Activated CD4-positive, alpha-beta T cell treated with anti-CD3 and anti-CD28 coated beads for 4 hours (primary cell): ENCODE results near the gene SLC38A10.

Experiments used
- DNase-seq, 2 donors: peaks; one replicate each; pipeline ENCODE4 v3.0.0-alpha.2; 2020

Gene SLC38A10

GRCh38 chr17:81222906-81223761 is 72.0 kb downstream of the SLC38A10 start, which contains the start of gene CEP131:
TSS of gene CEP131 (minus strand) at chr17:81222965. CDS start at chr17:81220056, 2,909 bp downstream.
- DNase-seq: peak; percentile 99 to 100

DNA sequence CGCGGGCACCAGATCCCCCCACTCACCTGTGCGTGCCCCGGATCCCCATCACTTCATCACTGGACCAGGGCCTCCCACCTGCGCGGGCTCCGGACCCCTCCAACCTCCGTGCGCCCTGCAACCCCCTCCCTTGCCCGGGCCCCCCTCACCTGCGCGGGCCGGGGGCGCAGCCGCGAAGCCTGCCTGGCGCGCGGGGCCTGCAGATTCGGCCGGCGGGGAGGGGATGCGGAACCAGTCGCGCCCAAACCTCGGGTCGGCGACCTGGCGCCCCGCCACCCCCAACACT is 72.5 kb downstream of the SLC38A10 start:
- DNase-seq: no peak

DNA sequence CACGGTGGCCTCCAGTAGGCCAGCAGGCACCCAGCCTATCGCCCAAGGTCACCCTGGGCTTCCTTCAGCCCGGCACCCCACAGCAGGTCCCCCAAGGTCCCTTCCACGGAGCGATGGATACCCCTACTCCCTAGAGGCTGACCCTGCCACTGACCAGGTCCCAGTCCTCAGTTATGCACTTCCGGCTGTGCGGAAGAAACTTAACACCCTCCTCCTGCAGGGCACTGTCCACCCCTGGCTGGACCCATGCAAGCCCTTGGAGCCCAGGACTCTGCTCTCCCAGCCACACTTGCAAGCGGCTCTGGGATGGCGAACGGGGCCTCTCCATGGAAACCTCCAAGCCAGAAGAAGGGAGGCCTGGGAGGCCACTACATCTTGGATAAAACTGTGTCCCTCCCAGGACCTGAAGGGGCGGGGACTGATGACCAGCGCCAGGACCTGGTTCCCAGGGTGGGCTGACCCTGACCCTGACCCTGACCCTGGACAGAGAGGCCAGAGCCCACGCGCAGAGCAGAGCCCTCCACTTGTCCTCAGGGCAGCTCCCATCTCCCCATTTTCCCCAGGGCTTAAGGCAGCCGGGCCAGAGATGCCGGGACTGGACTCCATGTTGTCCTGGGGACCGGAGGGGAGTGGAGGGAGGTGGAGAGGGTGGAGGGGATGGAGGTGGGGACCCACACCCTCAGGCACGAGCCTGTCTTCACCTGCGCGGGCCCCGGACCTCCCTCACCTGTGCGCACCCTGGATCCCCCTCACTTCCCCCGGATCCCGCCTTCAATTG is 73.1 kb downstream of the SLC38A10 start:
- no peak for DNase-seq

GRCh38 chr17:81221371-81221841 is 73.7 kb downstream of the SLC38A10 start:
- no peak for DNase-seq

DNA sequence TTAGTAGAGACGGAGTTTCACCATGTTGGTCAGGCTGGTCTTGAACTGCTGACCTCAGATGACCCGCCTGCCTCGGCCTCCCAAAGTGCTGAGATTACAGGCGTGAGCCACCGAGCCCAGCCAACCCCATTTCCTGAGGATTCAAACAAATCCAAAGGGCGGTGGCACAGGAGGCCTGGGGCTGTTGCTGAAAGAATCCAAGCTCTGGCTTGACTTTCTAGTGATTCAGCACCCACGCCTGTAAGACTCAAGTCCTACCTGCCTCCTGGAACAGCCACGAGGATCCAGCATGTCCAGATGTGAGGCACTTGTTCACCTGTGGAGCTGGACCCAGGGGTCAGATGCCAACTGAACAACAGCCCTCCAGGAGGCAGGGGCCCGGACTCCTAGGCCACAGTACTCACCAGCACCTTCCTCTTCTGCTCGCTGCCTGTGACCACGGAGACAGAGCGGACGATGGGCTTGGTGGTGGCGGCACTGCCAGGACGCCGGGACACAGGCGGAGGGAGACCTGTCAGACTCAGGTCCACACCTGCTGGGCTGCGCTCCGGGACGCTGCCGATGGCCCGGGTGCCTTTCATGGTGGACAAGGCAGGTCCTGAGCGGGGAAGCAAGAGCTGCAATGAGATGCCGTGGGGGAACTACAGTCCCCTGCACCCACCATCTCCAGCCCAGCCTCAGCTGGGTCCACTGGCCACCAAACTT is 75.5 kb downstream of the SLC38A10 start:
- DNase-seq: no peak

- DNase-seq: no peak
Observed at GRCh38 chr17:81218991-81219390, 76.1 kb downstream of the SLC38A10 start.

DNA sequence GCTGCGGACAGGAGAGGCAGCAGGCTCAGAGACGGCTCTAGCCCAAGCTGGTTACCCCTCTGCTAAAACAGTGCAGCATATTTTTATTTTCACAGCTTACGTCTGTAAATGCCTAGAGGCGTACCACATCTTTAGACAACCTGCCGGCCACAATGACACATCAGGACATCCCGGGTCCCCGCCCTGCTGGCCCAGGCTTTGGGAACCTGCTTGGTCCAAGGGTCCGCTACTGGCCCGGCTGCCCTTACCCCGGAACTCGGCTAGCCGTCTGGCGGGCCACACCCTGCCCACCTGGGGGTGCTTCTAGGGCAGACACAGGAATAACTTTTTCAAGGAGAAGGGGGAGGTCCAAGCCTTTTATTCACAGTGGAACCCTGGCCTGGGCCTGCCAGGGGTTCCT is 76.6 kb downstream of the SLC38A10 start:
- DNase-seq: no peak

- no peak for DNase-seq
Observed at GRCh38 chr17:81217491-81217890, 77.6 kb downstream of the SLC38A10 start.

- DNase-seq: no peak
Observed at GRCh38 chr17:81213978-81214377, 81.1 kb downstream of the SLC38A10 start.

DNA sequence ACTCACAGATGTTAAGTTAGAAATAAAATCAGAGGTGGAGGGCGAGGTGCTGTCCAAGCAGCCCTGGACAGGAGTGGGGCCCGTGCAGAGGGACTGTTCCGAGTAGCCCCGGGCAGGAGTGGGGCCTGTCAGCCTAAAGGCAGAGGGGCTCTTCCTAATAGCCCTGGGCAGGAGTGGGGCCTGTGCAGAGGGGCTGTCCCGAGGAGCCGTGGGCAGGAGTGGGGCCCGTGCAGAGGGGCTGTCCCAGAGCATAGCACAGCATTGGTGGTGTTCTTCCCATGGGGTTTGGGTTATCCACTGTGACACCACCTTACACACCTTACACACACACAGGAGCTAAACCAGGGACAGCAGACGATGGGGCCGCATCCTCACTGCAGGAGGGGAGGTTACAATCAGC is 82.7 kb downstream of the SLC38A10 start:
- DNase-seq: no peak

- no peak for DNase-seq
Observed at GRCh38 chr17:81210868-81211267, 84.2 kb downstream of the SLC38A10 start.

DNA sequence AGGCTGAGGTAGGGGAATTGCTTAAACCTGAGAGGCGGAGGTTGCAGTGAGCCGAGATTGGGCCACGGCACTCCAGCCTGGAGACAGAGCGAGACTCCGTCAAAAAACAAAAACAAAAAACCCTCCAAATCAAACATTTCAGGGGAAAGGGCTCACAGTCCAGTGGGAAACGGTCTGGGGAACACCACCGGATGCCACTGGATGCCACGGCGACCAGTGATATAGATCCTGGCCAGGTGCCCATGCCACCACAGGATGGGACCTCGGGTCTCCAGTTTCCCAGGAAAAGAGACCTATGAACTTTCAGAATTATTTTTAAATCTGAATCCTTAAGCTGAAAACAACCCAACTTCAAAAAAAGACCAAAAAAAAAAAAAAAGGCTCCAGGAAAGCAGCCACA is 84.6 kb downstream of the SLC38A10 start:
- no peak for DNase-seq

DNA sequence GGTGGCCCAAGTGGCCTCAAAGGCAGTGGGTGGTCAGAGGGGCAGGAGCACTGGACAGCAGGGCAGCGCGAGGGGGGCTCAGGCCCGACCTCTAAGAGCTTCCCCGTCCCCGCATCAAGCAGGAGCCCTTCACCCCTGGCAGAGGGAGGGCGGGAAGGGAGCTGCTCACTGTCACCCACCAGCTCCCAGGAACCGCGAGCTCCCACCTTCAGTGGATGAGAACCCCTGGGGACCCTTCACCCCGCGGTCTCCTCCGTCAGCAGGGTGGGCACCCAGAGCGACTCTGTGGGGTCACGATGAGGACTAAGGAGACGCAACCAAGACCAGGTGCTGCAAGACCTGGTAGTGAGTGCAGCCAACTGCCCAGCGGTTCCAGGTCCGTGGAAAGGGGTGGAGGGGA is 86.0 kb downstream of the SLC38A10 start:
- no peak for DNase-seq

DNA sequence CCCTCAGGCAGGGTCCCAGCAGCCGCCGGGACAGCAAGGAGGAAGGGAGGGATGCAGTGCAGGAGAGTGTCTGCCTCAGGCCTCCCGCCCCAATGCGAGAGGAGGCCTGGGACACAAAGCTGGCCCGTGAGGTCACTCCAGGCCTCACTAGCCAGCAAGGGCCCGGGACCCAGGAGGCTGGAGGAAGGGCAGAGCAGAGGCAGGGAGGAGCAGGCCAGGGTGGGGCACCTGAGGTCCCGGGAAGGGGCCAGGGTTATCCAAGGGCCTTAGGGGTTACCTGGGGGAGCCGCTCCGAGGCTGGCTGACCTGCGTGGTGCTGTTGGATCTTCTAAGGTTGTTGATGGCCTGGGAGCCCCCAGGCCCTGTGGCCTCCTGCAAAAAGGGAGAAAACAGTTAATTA is 86.5 kb downstream of the SLC38A10 start:
- no peak for DNase-seq

GRCh38 chr17:81207610-81208581 is 87.2 kb downstream of the SLC38A10 start:
- no peak for DNase-seq

DNA sequence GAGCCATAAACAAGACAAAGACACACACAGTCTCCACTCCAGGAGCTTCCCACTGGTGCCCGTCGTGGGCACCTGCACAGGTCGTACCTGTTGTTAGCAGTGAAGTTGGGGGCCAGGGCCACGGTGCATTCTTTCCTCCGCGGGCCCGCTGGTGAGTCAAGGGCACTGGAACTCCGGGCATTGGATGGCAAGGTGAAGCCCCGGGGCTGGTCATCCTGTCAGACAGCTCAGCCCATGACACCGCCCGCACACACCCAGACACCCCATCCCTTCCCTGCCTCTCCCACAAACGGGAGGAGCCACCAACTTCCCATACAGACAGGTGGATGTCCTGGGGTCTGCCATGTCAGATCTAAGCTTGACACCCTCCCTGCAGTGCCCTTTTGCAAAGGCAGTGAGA is 88.5 kb downstream of the SLC38A10 start:
- DNase-seq: no peak

GRCh38 chr17:81206166-81206565 is 88.9 kb downstream of the SLC38A10 start:
- no peak for DNase-seq

DNA sequence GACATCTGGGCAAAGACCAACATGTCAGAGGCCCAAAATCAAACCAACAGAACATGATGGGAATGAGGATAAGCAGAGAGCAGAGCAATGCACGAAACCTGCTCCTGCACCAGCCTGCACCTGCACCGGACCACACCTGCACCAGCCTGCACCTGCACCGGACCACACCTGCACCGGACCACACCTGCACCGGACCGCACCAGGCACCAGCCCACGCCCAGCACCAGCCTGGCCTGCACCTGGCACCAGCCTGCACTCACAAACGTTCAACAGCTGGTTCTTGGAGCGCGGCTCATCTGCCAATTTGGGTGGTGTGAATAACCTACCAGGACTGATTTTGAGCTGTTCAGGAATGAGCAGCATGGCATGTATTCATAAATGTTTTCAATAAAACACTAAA is 90.5 kb downstream of the SLC38A10 start:
- no peak for DNase-seq

DNA sequence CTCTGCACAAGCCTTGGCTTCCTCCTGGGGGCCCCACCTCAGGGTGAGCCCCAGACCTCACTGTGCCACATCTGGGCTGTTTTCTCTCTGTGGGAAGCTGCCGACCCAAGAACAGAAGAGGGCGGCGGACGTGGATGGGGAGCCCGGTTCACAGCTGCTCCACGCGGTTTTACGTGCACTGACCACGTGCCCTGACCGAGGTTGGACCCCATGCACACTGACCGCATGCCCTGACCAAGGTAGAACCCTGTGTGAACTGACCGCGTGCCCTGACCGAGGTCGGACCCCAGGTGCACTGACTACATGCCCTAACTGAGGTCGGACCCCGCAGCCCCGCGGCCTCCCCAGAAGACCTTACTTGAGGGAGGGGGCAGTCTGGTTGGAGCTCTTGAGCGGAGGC is 92.0 kb downstream of the SLC38A10 start:
- DNase-seq: no peak

- DNase-seq: no peak
Observed at GRCh38 chr17:81202318-81202717, 92.8 kb downstream of the SLC38A10 start.

GRCh38 chr17:81200695-81201580 is 94.2 kb downstream of the SLC38A10 start:
- DNase-seq: no peak
